HG03575 (cell line): Measurements from ENCODE around the gene FAR1.

Experiments
- ATAC-seq: cut with Tn5 transposase; IDR thresholded peaks from one replicate; pipeline ENCODE4 v1.9.1; 2021; ENCODE audit not compliant: unreplicated experiment, insufficient number of reproducible peaks, low FRiP score; ENCODE audit errors: extremely low read depth

FAR1 gene

DNA sequence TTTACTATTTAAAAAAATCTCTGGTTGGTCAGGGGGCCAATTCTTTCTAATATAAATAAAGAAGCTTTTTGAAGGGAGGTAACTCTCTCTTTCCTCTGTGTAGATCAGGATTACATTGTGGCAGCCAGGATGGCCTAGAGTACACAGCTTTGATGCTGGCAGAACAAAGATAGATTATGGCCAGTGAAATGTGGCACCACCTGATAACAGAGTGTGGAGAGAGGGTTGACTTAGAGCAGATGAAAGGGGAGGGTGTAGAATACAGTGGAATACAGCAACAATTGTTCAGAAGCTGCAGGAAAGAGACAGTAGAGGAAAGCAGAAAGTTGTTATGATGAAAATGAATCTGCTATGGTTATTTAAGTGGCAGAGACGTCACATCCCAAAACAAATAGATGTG lies 99.0 kb downstream of the FAR1 start:
- ATAC-seq, result no peak

DNA sequence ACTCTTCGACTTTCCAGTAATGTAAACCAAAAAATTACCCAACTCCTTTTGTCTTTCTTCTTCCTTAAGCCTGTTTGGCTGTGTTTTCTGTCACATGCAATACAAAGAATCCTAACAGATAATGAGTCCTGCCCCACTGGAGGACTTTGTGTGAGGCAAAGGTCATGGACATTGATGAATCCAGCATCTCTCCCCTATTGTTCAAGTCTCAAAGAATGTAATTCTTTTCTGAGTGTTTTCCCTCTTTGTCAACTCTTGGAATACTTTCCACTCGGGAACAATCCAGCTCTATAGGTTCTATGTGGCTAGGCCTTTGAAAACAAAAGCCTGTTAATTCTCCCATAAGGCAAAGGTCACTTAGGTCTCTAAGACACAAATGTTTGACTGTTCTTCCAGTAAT lies 100.7 kb downstream of the FAR1 start:
- no peak for ATAC-seq

DNA sequence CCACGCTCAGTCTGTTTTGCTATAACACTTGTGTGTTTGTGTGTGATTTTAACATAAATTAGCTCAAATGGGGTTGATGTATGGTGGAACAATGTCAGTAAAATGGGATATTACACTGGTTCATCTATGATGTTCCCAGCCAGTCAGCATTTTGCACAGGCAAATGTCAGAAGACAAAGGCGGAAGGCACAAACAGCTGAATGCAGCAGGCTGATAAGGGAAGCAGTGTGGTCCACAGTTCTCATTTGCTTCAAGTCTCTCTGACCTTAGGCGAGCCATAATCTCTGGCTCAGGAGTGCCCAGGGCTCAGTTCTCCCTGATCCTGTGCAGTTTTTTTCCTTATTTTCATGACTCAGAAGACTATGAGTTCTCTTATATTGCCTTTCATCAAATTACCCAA lies 102.7 kb downstream of the FAR1 start:
- ATAC-seq, result no peak

DNA sequence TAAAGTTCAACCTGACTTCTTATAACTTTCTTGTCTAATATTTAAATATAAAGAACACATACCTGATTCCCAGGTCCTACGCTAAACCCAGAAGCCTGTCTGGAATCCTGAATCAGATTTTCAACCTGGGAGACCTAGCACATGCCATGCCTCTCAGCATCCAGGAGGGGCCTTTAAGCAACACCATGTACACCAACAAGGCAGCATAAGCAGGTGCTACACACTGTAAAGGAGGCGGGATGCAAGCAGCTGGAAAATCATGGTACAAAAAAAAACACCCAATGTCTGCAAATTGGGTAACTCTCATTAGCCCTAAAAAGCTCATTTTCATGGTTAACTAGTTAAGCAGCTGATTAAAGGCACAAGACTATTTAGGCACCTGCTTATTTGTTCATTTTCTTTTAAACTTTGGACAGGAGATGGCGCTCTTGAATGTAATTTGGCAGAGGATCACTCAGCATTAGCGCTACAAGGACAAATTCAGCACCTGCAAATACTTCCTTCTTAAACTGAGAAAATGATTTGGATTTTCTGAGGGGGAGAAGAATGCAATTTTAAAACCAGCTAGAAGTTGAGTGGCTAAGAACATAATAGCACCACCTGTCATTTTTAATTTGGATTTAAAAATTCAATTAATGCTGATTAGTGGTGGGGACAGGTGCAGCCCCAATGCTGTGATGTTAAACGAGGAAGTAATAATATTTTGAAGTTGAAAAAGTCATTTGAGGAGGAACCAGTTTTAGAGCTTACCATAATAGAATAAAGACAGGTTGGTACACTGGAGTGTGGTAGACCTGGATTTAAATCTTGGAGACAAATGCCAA lies 104.0 kb downstream of the FAR1 start:
- no peak for ATAC-seq

DNA sequence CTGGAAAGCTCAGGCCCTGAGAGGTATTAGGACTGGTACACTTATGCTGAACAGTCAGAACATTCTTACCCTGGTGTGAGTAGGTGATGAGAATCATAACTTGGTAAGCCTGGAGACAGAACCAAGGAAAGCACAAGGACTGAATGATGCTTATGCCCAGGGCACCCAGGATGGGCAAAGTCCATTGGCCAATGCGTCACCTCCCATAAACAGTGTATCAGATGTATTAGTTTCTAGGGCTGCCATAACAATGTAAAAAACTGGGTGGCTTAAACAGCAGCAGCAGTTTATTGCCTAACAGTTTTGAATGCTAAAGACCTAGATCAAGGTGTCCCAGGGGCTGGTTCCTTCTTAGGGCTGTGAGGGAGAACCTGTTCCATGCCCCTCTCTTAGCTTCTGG lies 107.0 kb downstream of the FAR1 start:
- ATAC-seq, result no peak

DNA sequence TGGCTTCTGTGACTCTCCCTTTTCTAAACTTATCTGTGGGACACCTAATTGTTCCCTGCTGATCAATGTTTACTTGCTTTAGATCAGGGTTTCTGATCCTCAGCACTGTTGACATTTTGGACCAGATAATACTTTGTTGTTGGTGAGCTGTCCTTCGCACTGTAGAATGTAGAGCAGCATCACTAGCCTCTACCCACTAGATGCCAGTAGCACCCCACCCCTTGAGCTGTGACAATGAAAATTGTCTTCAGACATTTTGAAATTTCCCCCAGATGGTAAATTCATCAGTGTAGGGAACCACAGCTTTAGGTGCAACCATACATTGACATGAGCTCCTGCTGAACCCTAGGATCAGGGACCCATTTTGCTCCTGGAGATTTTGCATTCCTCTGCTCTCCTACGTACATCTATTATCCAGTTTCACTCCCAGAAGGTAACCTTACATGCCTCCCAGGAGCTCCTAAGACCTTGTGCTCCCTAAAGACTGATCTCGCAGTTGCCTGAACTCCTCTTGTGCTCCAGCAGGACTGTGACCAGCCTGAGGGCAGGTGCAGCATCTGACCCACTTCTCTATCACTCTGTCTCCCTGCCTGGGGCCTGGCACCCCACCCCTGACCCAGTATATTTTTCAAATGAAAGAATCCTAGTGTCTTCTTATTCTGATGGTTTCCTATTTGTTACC lies 107.8 kb downstream of the FAR1 start:
- ATAC-seq, result no peak

DNA sequence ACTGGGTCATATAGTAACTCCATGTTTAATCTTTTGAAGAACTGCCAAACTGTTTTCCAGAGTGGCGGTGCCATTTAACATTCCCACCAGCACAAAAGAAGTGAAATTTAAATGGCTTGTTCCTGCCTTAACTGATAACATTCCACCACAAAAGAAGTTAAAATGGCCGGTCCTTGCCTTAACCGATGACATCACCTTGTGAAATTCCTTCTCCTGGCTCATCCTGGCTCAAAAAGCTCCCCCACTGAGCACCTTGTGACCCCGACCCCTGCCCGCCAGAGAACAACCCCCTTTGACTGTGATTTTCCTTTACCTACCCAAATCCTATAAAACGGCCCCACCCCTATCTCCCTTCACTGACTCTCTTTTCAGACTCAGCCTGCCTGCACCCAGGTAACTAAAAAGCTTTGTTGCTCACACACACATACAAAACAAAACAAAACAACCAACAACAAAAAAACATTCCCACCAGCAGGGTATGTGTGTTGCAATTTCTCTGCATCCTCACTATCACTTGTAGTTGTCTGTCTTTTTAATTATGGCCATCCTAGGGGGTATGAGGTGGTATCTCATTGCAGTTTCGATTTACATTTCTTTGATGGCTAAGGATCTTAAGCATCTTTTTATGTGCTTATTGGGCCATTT lies 109.0 kb downstream of the FAR1 start:
- ATAC-seq, result no peak

DNA sequence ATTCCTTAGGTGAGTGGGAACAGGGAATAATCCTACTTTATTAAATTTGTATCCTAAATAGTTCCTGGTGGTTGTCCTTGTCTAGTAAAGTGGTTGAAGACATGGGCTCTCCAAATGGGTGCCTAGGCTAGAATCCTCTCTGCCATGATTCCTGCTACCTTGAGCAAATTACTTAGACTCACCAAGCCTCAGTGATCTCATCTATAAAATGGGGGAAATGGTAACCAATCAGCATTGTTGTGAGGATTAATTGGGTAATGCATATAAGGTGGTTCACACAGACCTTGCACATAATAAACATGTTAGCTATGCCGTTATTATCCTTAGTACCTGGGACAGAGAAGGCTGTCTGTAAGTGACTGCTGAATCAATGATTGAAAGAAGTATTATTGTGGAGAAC lies 109.9 kb downstream of the FAR1 start:
- no peak for ATAC-seq

DNA sequence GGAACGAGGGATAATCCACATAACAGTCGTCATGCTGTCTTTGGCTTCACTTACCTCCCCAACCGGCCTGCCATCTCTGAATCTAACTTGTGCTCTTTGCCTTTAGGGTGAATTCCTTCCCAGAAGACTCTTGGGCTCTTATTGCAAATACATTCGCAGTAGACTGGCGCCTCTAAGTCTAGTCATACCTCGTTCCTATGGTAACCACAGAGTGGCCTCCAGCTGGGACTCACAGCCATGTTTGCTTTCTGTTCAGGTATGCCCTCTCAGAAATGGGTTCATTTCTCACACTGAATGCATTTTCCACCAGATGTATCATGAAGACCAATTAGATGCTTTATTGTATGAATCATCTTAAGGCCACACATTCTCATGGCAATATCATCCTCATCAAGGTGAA lies 112.7 kb downstream of the FAR1 start:
- no peak for ATAC-seq
